ENCODE measurements around the gene ZSCAN5A. TPM values are rescaled to one million over a fixed set of nuclear protein-coding genes. Genes with fewer than 3 reads are reported as not detected.

Gene ZSCAN5A
- total RNA-seq, 1 experiment from 2014 or later, result 13.8 TPM

GRCh38 chr19:56304243-56304642, 10.4 kb downstream of the ZSCAN5A start:
- no TSS peak for BruUV-seq (replicated peaks)
- H3K27ac ChIP-seq (ENCODE audit: low read length), result no peak overlapping the region
- ATAC-seq (no peak), DNase-seq (ENCODE audit: low read depth, low spot score) (no peak)
- no peaks in the 10 kb centered on the region for H3K4me1 ChIP-seq (ENCODE audit: control insufficient read depth, insufficient read depth, low read length)
- in situ Hi-C loops (cut with HindIII; ENCODE audit: low pct_unique_long_range_greater_than_20kb, low sequenced_read_pairs), result no loop called here
- intact Hi-C loops (cut with micrococcal nuclease; ENCODE audit: unreplicated experiment), result no loop called here
- no peaks in the 10 kb centered on the region for H3K9me3 ChIP-seq (ENCODE audit: control insufficient read depth, insufficient read depth, low read depth, low read length)
- ChIA-PET POLR2A (no interaction called here), CTCF (interaction anchor here (0.5 kb wide), 1 partner anchor 228 kb away, joined by 3 read pairs; no protein-coding TSS in a partner anchor)
- TF ChIP-seq TCF7L2 (IDR thresholded peaks at IDR 0.05; ENCODE audit: low read depth, low read length) (no peak), SIN3A (IDR thresholded peaks at IDR 0.05; ENCODE audit: borderline replicate concordance, insufficient read depth, low read depth, low read length) (no peak), CTCF (IDR thresholded peaks at IDR 0.05) (no peak), REST (IDR thresholded peaks at IDR 0.05; ENCODE audit: insufficient read depth in 1 of 2, low read depth in 2 of 2, low read length in 1 of 2) (no peak), POLR2AphosphoS5 (IDR thresholded peaks at IDR 0.05; ENCODE audit: low read depth, low read length) (no peak)
- H3K4me3 ChIP-seq (ENCODE audit: low read depth in 2 of 2, low read length in 2 of 2), result no peak overlapping the region
- H3K27me3 ChIP-seq (ENCODE audit: control insufficient read depth, insufficient read depth, low read length), result no peaks in the 10 kb centered on the region
- H3K36me3 ChIP-seq (ENCODE audit: control insufficient read depth, insufficient read depth, low read length), result peaks cover 5% of the 10 kb centered on the region; the same call in 1 of the 2 replicates

- H3K4me1 ChIP-seq (ENCODE audit: control insufficient read depth, insufficient read depth, low read length), result no peaks in the 10 kb centered on the region
- peaks cover 3% of the 10 kb centered on the region; the same call in 1 of the 2 replicates for H3K36me3 ChIP-seq (ENCODE audit: control insufficient read depth, insufficient read depth, low read length)
- in situ Hi-C loops (cut with HindIII; ENCODE audit: low pct_unique_long_range_greater_than_20kb, low sequenced_read_pairs), result no loop called here
- no peak overlapping the region for H3K27ac ChIP-seq (ENCODE audit: low read length)
- no peak for DNase-seq (ENCODE audit: low read depth, low spot score)
- ATAC-seq, result peak; percentile 30; the same call in 1 of the 2 replicates
- H3K27me3 ChIP-seq (ENCODE audit: control insufficient read depth, insufficient read depth, low read length), result no peaks in the 10 kb centered on the region
- ChIA-PET POLR2A (no interaction called here), CTCF (no interaction called here)
- no peak overlapping the region for H3K4me3 ChIP-seq (ENCODE audit: low read depth in 2 of 2, low read length in 2 of 2)
- H3K9me3 ChIP-seq (ENCODE audit: control insufficient read depth, insufficient read depth, low read depth, low read length), result no peaks in the 10 kb centered on the region
- TF ChIP-seq TCF7L2 (IDR thresholded peaks at IDR 0.05; ENCODE audit: low read depth, low read length) (no peak), SIN3A (IDR thresholded peaks at IDR 0.05; ENCODE audit: borderline replicate concordance, insufficient read depth, low read depth, low read length) (no peak), CTCF (IDR thresholded peaks at IDR 0.05) (no peak), REST (IDR thresholded peaks at IDR 0.05; ENCODE audit: insufficient read depth in 1 of 2, low read depth in 2 of 2, low read length in 1 of 2) (no peak), POLR2AphosphoS5 (IDR thresholded peaks at IDR 0.05; ENCODE audit: low read depth, low read length) (no peak)
- BruUV-seq (replicated peaks), result no TSS peak
- intact Hi-C loops (cut with micrococcal nuclease; ENCODE audit: unreplicated experiment), result no loop called here
Observed at GRCh38 chr19:56301886-56302620, 12.6 kb downstream of the ZSCAN5A start.
